ENCODE data around the gene TENM3.

TENM3 gene

GRCh38 chr4:182303847-182304246 lies 60.6 kb downstream of the TENM3 start:
- Histone ChIP-seq H3F3A (ENCODE audit: insufficient read depth, low read length) (no peaks in the 10 kb centered on the region), H3K4me3 (ENCODE audit: low read length) (no peak overlapping the region), H3K4me1 (ENCODE audit: low read length) (no peaks in the 10 kb centered on the region), H3K4me2 (ENCODE audit: low read depth, low read length) (no peak overlapping the region), H2AFZ (ENCODE audit: low read length) (no peak overlapping the region), H4K20me1 (ENCODE audit: insufficient read depth, low read length) (no peaks in the 10 kb centered on the region), H3K9me3 (replicated peaks; ENCODE audit: insufficient read depth, low read length) (no peaks in the 10 kb centered on the region), H3K27me3 (replicated peaks; ENCODE audit: insufficient read depth, low read length) (no peaks in the 10 kb centered on the region), H3K9me2 (replicated peaks; ENCODE audit: insufficient read depth, low read length) (no peaks in the 10 kb centered on the region), H3K27ac (ENCODE audit: low read length) (no peak overlapping the region), H3K79me2 (ENCODE audit: low read length) (no peaks in the 10 kb centered on the region), H3K9ac (ENCODE audit: low read length) (no peak overlapping the region), H3K36me3 (replicated peaks; ENCODE audit: insufficient read depth, low read length) (no peaks in the 10 kb centered on the region)
- TF ChIP-seq EZH2phosphoT487 (IDR thresholded peaks at IDR 0.05; ENCODE audit: low read length) (no peak), CTCF (IDR thresholded peaks at IDR 0.05; ENCODE audit: low read length) (no peak), EZH2 (optimal IDR thresholded peaks at IDR 0.05; ENCODE audit: low read depth, low read length) (no peak)
- no peak for DNase-seq

GRCh38 chr4:182306792-182307507 lies 63.7 kb downstream of the TENM3 start:
- Histone ChIP-seq H3K79me2 (ENCODE audit: low read length) (no peaks in the 10 kb centered on the region), H3K9me3 (replicated peaks; ENCODE audit: insufficient read depth, low read length) (no peaks in the 10 kb centered on the region), H3K36me3 (replicated peaks; ENCODE audit: insufficient read depth, low read length) (no peaks in the 10 kb centered on the region), H3K4me3 (ENCODE audit: low read length) (no peak overlapping the region), H3F3A (ENCODE audit: insufficient read depth, low read length) (no peaks in the 10 kb centered on the region), H3K9me2 (replicated peaks; ENCODE audit: insufficient read depth, low read length) (no peaks in the 10 kb centered on the region), H3K9ac (ENCODE audit: low read length) (no peak overlapping the region), H3K4me1 (ENCODE audit: low read length) (no peaks in the 10 kb centered on the region), H3K27me3 (replicated peaks; ENCODE audit: insufficient read depth, low read length) (no peaks in the 10 kb centered on the region), H2AFZ (ENCODE audit: low read length) (no peak overlapping the region), H3K27ac (ENCODE audit: low read length) (no peak overlapping the region), H4K20me1 (ENCODE audit: insufficient read depth, low read length) (no peaks in the 10 kb centered on the region), H3K4me2 (ENCODE audit: low read depth, low read length) (no peak overlapping the region)
- TF ChIP-seq EZH2phosphoT487 (IDR thresholded peaks at IDR 0.05; ENCODE audit: low read length) (no peak), CTCF (IDR thresholded peaks at IDR 0.05; ENCODE audit: low read length) (0 out of 2 replicates have a peak, but pooled peaks have one; percentile 3), EZH2 (optimal IDR thresholded peaks at IDR 0.05; ENCODE audit: low read depth, low read length) (no peak)
- DNase-seq, result no peak

GRCh38 chr4:182307746-182308145 lies 64.5 kb downstream of the TENM3 start:
- Histone ChIP-seq H3K9ac (ENCODE audit: low read length) (no peak overlapping the region), H3K4me3 (ENCODE audit: low read length) (no peak overlapping the region), H3K27ac (ENCODE audit: low read length) (no peak overlapping the region), H3K4me1 (ENCODE audit: low read length) (no peaks in the 10 kb centered on the region), H4K20me1 (ENCODE audit: insufficient read depth, low read length) (no peaks in the 10 kb centered on the region), H3F3A (ENCODE audit: insufficient read depth, low read length) (no peaks in the 10 kb centered on the region), H3K27me3 (replicated peaks; ENCODE audit: insufficient read depth, low read length) (no peaks in the 10 kb centered on the region), H3K79me2 (ENCODE audit: low read length) (no peaks in the 10 kb centered on the region), H3K36me3 (replicated peaks; ENCODE audit: insufficient read depth, low read length) (no peaks in the 10 kb centered on the region), H3K9me2 (replicated peaks; ENCODE audit: insufficient read depth, low read length) (no peaks in the 10 kb centered on the region), H3K9me3 (replicated peaks; ENCODE audit: insufficient read depth, low read length) (no peaks in the 10 kb centered on the region), H2AFZ (ENCODE audit: low read length) (no peak overlapping the region), H3K4me2 (ENCODE audit: low read depth, low read length) (no peak overlapping the region)
- TF ChIP-seq CTCF (IDR thresholded peaks at IDR 0.05; ENCODE audit: low read length), result no peak
- TF ChIP-seq EZH2phosphoT487 (IDR thresholded peaks at IDR 0.05; ENCODE audit: low read length), result no peak
- no peak for TF ChIP-seq EZH2 (optimal IDR thresholded peaks at IDR 0.05; ENCODE audit: low read depth, low read length)
- DNase-seq, result no peak

Measured in MM.1S (cell line).